ENCODE measurements around the gene PROS1.
A peak's percentile ranks its signal among the peaks of the same experiment; 100 is the strongest.

The PROS1 gene

GRCh38 chr3:93973131-93974126, at the start of gene PROS1:
Gene PROS1 (minus strand): TSS chr3:93973896. CDS start chr3:93973749, 147 bp downstream.
- DNase-seq, result peak; percentile 87 to 90
- peak; percentile 94 for TF ChIP-seq POLR2A (IDR thresholded peaks at IDR 0.05; ENCODE audit: low read length)
- TF ChIP-seq GATA1 (IDR thresholded peaks at IDR 0.05; ENCODE audit: low read depth, low read length), result no peak

- DNase-seq, result no peak
- TF ChIP-seq GATA1 (IDR thresholded peaks at IDR 0.05; ENCODE audit: low read depth, low read length), result no peak
- TF ChIP-seq POLR2A (IDR thresholded peaks at IDR 0.05; ENCODE audit: low read length), result no peak
These were observed 46.6 kb upstream of the PROS1 start for GRCh38 chr3:94020293-94020692.

DNA sequence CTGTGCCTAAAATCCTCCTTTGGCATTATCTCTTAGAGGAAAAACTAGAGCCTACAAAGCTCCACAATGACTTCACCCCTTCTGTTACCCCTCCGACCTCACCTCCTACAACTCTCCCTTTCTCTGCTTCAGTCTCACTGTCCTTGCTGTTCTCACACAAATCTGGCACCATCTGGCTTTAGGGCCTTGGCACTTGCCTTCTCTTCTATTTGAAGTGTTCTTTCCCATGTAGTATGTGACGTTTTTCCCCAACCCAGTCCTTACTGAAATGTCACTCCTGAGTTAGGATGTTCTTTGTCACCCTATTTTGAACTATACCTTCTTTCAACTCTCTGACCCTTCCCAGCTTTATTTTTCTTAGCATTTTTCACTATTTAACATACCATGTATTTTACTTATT, 46.0 kb upstream of the PROS1 start:
- TF ChIP-seq GATA1 (IDR thresholded peaks at IDR 0.05; ENCODE audit: low read depth, low read length) (no peak), POLR2A (IDR thresholded peaks at IDR 0.05; ENCODE audit: low read length) (no peak)
- DNase-seq, result no peak

GRCh38 chr3:94015025-94015424, 41.3 kb upstream of the PROS1 start:
- DNase-seq, result no peak
- TF ChIP-seq GATA1 (IDR thresholded peaks at IDR 0.05; ENCODE audit: low read depth, low read length), result no peak
- no peak for TF ChIP-seq POLR2A (IDR thresholded peaks at IDR 0.05; ENCODE audit: low read length)

GRCh38 chr3:94012185-94012584, 38.5 kb upstream of the PROS1 start:
- DNase-seq, result no peak
- no peak for TF ChIP-seq POLR2A (IDR thresholded peaks at IDR 0.05; ENCODE audit: low read length)
- no peak for TF ChIP-seq GATA1 (IDR thresholded peaks at IDR 0.05; ENCODE audit: low read depth, low read length)

GRCh38 chr3:94011233-94011711, 37.6 kb upstream of the PROS1 start:
- peak; percentile 13 to 14 for DNase-seq
- TF ChIP-seq POLR2A (IDR thresholded peaks at IDR 0.05; ENCODE audit: low read length), result no peak
- TF ChIP-seq GATA1 (IDR thresholded peaks at IDR 0.05; ENCODE audit: low read depth, low read length), result no peak

GRCh38 chr3:94009608-94010007, 35.9 kb upstream of the PROS1 start:
- DNase-seq, result no peak
- no peak for TF ChIP-seq GATA1 (IDR thresholded peaks at IDR 0.05; ENCODE audit: low read depth, low read length)

GRCh38 chr3:94008253-94008652, 34.6 kb upstream of the PROS1 start:
- TF ChIP-seq GATA1 (IDR thresholded peaks at IDR 0.05; ENCODE audit: low read depth, low read length), result no peak
- no peak for TF ChIP-seq POLR2A (IDR thresholded peaks at IDR 0.05; ENCODE audit: low read length)
- DNase-seq, result no peak

DNA sequence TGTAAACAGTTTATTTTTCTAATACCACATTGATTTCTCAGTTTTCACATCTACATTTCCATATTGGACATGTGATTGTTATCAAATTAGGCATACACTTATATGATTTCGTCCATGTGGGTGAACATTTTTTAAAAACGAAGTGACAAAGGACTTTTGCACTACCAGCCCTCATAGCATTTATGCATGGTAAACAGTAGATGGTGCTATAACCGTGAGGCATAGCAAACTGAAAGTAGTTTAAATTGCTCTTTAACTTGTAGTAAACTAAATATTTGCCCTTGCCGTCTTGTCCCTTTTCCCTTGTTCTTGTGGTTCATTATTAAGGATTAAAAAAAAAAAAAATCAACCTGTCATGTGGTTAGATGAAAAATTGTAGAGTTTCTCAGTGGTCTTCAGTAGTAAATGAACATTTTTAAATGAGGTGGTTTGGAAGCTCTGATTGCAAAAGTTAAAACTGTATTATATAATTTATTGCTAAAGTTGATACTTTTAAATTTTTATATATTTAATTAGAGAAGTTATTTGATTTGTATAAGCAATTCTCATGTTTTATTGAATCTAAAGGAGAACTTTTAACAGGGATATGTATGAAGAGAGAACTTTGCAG, 30.7 kb upstream of the PROS1 start:
- peak; percentile 73 to 74 for DNase-seq
- TF ChIP-seq POLR2A (IDR thresholded peaks at IDR 0.05; ENCODE audit: low read length), result no peak
- TF ChIP-seq GATA1 (IDR thresholded peaks at IDR 0.05; ENCODE audit: low read depth, low read length), result no peak

DNA sequence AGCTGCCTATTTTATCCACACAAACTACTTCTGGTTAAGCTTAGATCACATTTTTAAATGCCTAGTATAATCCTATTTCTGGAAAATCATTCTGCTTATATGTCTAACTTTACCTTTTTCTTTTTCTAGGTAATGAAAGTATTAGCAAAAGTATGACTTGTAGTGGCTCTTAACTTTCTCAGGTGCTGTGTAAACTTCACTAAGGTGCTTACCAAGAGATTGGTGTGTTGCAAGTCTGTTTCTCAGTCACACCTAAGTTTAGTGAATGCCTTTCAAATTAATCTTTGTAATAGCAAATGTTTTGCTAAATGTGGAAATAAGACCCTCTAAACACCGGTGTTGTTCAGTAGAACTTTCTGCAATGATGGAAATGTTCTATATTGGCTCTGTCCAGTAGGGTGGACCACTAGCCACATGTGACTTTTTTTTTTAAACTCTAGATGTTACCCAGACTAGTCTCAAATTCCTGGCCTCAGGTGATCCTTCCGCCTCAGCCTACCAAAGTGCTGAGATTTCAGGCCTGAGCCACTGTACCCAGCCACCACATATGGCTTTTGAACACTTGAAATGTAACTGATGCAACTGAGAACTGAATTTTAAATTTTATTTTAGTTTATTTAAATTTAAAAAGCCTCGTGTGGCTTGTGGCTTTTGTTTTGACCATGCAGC, 28.3 kb upstream of the PROS1 start:
- TF ChIP-seq POLR2A (IDR thresholded peaks at IDR 0.05; ENCODE audit: low read length) (no peak), GATA1 (IDR thresholded peaks at IDR 0.05; ENCODE audit: low read depth, low read length) (no peak)
- no peak for DNase-seq

DNA sequence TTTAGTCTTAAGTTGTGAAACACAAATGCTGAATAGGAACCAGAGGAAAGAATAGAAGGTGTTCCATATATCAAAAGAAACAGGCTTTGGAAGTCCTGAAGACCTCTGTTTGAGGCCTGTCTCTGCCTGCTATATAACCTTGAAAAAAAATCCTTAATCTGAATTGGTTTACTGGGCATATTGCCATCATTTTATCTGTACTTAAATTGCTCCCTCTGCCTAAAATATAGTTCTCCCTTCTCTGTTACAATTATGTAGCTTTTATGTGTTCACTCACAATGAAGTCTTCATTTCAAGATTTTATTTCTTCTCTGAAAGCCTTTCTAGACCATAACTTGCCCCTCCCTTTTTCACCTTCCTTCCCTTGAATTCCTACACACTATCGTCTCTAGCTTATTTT, 27.5 kb upstream of the PROS1 start:
- DNase-seq, result peak; percentile 2 to 9
- TF ChIP-seq GATA1 (IDR thresholded peaks at IDR 0.05; ENCODE audit: low read depth, low read length) (no peak), POLR2A (IDR thresholded peaks at IDR 0.05; ENCODE audit: low read length) (no peak)

- no peak for TF ChIP-seq POLR2A (IDR thresholded peaks at IDR 0.05; ENCODE audit: low read length)
- TF ChIP-seq GATA1 (IDR thresholded peaks at IDR 0.05; ENCODE audit: low read depth, low read length), result no peak
- no peak for DNase-seq
These were observed 20.4 kb upstream of the PROS1 start for GRCh38 chr3:93994056-93994455.

DNA sequence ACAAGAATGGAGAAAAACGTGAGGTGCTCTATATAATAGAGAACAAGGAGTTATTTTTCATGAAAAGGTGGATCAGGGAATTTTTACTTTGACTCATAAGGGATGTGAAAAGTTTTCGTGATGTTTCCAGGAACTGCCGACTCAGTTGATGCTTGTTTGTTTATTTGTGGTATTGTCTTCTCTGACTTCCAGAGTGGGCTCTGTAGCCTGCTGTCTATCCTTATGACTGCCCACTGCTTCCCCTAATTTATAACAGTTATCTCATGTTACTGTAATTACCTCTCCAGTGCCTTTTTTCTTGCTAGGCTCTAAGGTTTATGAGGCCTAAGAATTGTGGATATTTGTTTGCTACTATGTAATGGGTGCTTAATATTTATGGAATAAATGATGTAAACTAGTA, 18.5 kb upstream of the PROS1 start:
- no peak for DNase-seq
- no peak for TF ChIP-seq GATA1 (IDR thresholded peaks at IDR 0.05; ENCODE audit: low read depth, low read length)
- no peak for TF ChIP-seq POLR2A (IDR thresholded peaks at IDR 0.05; ENCODE audit: low read length)

- DNase-seq, result no peak
These were observed 17.9 kb upstream of the PROS1 start for GRCh38 chr3:93991631-93992030.

More at GRCh38 chr3:93991631-93992030, 17.9 kb upstream of the PROS1 start:
- TF ChIP-seq GATA1 (IDR thresholded peaks at IDR 0.05; ENCODE audit: low read depth, low read length) (no peak), POLR2A (IDR thresholded peaks at IDR 0.05; ENCODE audit: low read length) (no peak)
